Endothelial cell of umbilical vein (primary cell): ENCODE measurements around the gene UBE2U. TPM values are rescaled to one million over a fixed set of nuclear protein-coding genes. Genes with fewer than 3 reads are reported as not detected.

Experiments used
- BruUV-seq: library from RNA; stranded (reverse); fragments of 400-500 nt; replicated peaks from 2 replicates; lab custom pipeline; 2021; lab: Mats Ljungman, UMichigan
- CTCF ChIA-PET: fragments of 300-600, 350-600 bp; sonication (Branson Sonifier 250); formaldehyde crosslinking; loops from one replicate; lab custom pipeline; 2021; ENCODE audit warnings: antibody characterized with exemption, inconsistent platforms; lab: Charles Lee
- POLR2A ChIA-PET: fragments of 300-600, 350-600 bp; sonication (Branson Sonifier 250); formaldehyde crosslinking; loops from one replicate; lab custom pipeline; 2021; ENCODE audit warnings: antibody characterized with exemption, inconsistent platforms; lab: Charles Lee
- DNase-seq: peaks from one replicate; pipeline ENCODE4 v3.0.0-alpha.2; 2011; ENCODE audit warnings: low read depth, low spot score
- FAIRE-seq: peaks from 2 replicates; lab custom pipeline; 2011; peaks lifted over from hg19 to GRCh38; lab: Jason Lieb, UNC
- H2AFZ ChIP-seq: 2 replicates; pipeline ENCODE4 v1.6.0; 2012; ENCODE audit warnings: low read depth, low read length, control low read depth, inconsistent platforms
- H3K27ac ChIP-seq: 2 replicates; pipeline ENCODE4 v1.5.1; 2011; ENCODE audit warnings: low read depth, mild to moderate bottlenecking, control low read depth, low read length, moderate library complexity; ENCODE audit not compliant: insufficient read depth
- H3K27me3 ChIP-seq, 2 experiments: 2 replicates each; pipeline versions ENCODE4 v1.6.0 to v1.6.1; 2011; ENCODE audit warnings: low read length in 2 of 2, mixed read lengths in 1 of 2; ENCODE audit not compliant: control insufficient read depth in 2 of 2, insufficient read depth in 2 of 2
- H3K36me3 ChIP-seq, 2 experiments: 2 replicates in 1 of 2; 3 replicates in 1 of 2; pipeline ENCODE4 v1.5.1; 2011; ENCODE audit warnings: low read length in 2 of 2, mild to moderate bottlenecking in 1 of 2, moderate library complexity in 1 of 2; ENCODE audit not compliant: control insufficient read depth in 2 of 2, insufficient read depth in 2 of 2; ENCODE audit errors: extremely low read depth in 1 of 2
- H3K4me1 ChIP-seq: 3 replicates; pipeline ENCODE4 v1.5.1; 2011; ENCODE audit warnings: mild to moderate bottlenecking, low read length; ENCODE audit not compliant: control insufficient read depth, insufficient read depth; ENCODE audit errors: extremely low read depth
- H3K4me2 ChIP-seq: 2 replicates; pipeline ENCODE4 v1.6.1; 2011; ENCODE audit warnings: low read length, control low read depth, mixed read lengths; ENCODE audit not compliant: insufficient read depth
- H3K4me3 ChIP-seq, 3 experiments: fragments of 200-600 bp in 1 of 3; sonication (generic), shearing (Covaris generic) in 1 of 3; replicated peaks in 1 of 3; 2 replicates each; pipeline ENCODE4 v1.5.1; 2011 to 2016; ENCODE audit warnings: control low read depth in 3 of 3, low read length in 3 of 3, mild to moderate bottlenecking in 2 of 3, inconsistent platforms in 1 of 3, low read depth in 1 of 3, moderate library complexity in 1 of 3; ENCODE audit not compliant: insufficient read depth in 1 of 3
- H3K79me2 ChIP-seq: 2 replicates; pipeline ENCODE4 v1.6.0; 2012; ENCODE audit warnings: low read length, inconsistent platforms; ENCODE audit not compliant: control insufficient read depth, insufficient read depth
- H3K9ac ChIP-seq: replicated peaks from 2 replicates; pipeline ENCODE3; 2011; ENCODE audit warnings: low read length, control low read depth; ENCODE audit not compliant: insufficient read depth; ENCODE audit errors: extremely low read depth
- H3K9me1 ChIP-seq: replicated peaks from 3 replicates; pipeline ENCODE4 v1.6.0; 2011; ENCODE audit warnings: mild to moderate bottlenecking, low read length; ENCODE audit not compliant: control insufficient read depth, insufficient read depth; ENCODE audit errors: extremely low read depth
- H3K9me3 ChIP-seq: replicated peaks from 2 replicates; pipeline ENCODE4 v1.5.1; 2012; ENCODE audit warnings: low read length, inconsistent platforms; ENCODE audit not compliant: control insufficient read depth, insufficient read depth
- H4K20me1 ChIP-seq: replicated peaks from 2 replicates; pipeline ENCODE3; 2011; ENCODE audit warnings: mild to moderate bottlenecking, low read length; ENCODE audit not compliant: control insufficient read depth, insufficient read depth; ENCODE audit errors: extremely low read depth
- CTCF ChIP-seq, 2 donors: IDR thresholded peaks; 1 replicate in 1 of 2; 2 replicates in 1 of 2; pipeline ENCODE4 v1.5.1; 2011; ENCODE audit warnings: low read length in 2 of 2, mild to moderate bottlenecking in 2 of 2, moderate library complexity in 2 of 2, control low read depth in 1 of 2, inconsistent platforms in 1 of 2, low read depth in 1 of 2; ENCODE audit not compliant: insufficient read depth in 1 of 2; ENCODE audit errors: extremely low read depth in 1 of 2
- MYC ChIP-seq: IDR thresholded peaks from one replicate; pipeline ENCODE4 v1.6.1; 2011; ENCODE audit warnings: mild to moderate bottlenecking, low read depth, low read length
- POLR2A ChIP-seq: IDR thresholded peaks from 2 replicates; pipeline ENCODE4 v1.6.1; 2012; ENCODE audit warnings: low read depth, mild to moderate bottlenecking, control low read depth, low read length
- POLR2AphosphoS5 ChIP-seq: IDR thresholded peaks from 2 replicates; pipeline ENCODE4 v1.6.1; 2012; ENCODE audit warnings: low read depth, mild to moderate bottlenecking, control low read depth, low read length, moderate library complexity; ENCODE audit not compliant: insufficient read depth
- dilution Hi-C: fragments of 300-500 bp; cut with MboI; formaldehyde crosslinking; loops from one replicate; pipeline ENCODE4 v1.15.0; 2019; ENCODE audit warnings: low sequenced_read_pairs; ENCODE audit not compliant: extremely low pct_ligation_motif_present
- intact Hi-C: fragments of 100-400 bp; cut with micrococcal nuclease; formaldehyde crosslinking; loops from one replicate; pipeline ENCODE4 v1.10.0; 2022
- polyA plus RNA-seq, 4 experiments: library from polyadenylated mRNA; depleted of rRNA in 3 of 4; stranded (reverse) in 3 of 4; unstranded in 1 of 4; fragments of >200 nt; gene quantifications; 2 replicates each; pipeline versions ENCODE4 v1.2.1 to v1.2.3, GENCODE V29; 2011 to 2012; ENCODE audit warnings: missing spikeins in 1 of 4
- total RNA-seq: library from RNA; stranded (reverse); gene quantifications from 2 replicates; pipeline ENCODE4 v1.2.3, GENCODE V29; 2021
- TF ChIP-seq, protein P1 (sequence below): IDR thresholded peaks from 2 replicates; pipeline ENCODE4 v1.6.1; 2011; ENCODE audit not compliant: insufficient read depth, insufficient read length

Gene UBE2U
- total and polyA plus RNA-seq, 2 donors (not counting 3 experiments of a cell fraction or from before 2014, with no cell fraction given): not detected

GRCh38 chr1:64162804-64163203 is 40.6 kb upstream of the UBE2U start:
- Histone ChIP-seq H3K4me3 (no peak overlapping the region), H3K9me1 (no peaks in the 10 kb centered on the region), H3K79me2 (no peaks in the 10 kb centered on the region), H3K9ac (no peak overlapping the region), H3K27ac (no peak overlapping the region), H3K9me3 (no peaks in the 10 kb centered on the region), H3K36me3 (no peaks in the 10 kb centered on the region), H4K20me1 (no peaks in the 10 kb centered on the region), H3K4me2 (no peak overlapping the region), H3K4me1 (no peaks in the 10 kb centered on the region), H2AFZ (no peak overlapping the region), H3K27me3 (no peaks in the 10 kb centered on the region)
- TF ChIP-seq CTCF (IDR thresholded peaks at IDR 0.05; ENCODE audit: extremely low read depth in 1 of 2, insufficient read depth in 1 of 2, low read depth in 1 of 2, low read length in 2 of 2): no peak
- TF ChIP-seq POLR2AphosphoS5: no peak
- dilution Hi-C loops (no loop called here), intact Hi-C loops (no loop called here)
- ChIA-PET POLR2A (no interaction called here), CTCF (interaction anchor here (1.1 to 2.7 kb wide), 8 partner anchors 26 to 546 kb away, joined by 4 to 38 read pairs (median 8); partner anchors contain the start of gene ROR1)
- FAIRE-seq: no peak
- DNase-seq: no peak
- BruUV-seq: no TSS peak

DNA sequence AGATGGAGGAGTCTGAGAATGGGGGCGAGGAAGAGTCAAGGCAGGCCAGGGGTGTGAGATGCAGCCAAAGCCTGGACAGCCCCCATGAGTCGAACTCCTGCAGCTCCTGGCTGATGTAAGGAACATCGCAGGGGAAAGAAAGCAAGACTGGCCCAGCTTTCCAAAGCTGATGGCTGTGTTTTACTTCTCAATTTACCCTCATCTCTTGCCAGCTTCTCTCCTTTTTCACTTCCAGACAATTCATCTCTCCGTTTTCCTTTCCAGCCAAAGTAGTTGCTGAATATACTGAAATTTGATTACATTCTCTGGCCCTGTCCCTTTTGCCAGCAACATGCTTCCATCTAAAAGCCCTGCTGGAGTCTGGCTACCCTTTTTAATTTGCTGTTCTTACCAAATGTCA is 40.0 kb upstream of the UBE2U start:
- intact Hi-C loops: no loop called here
- no TSS peak for BruUV-seq

More for the DNA sequence above, 40.0 kb upstream of the UBE2U start:
- H3K79me2 ChIP-seq: no peaks in the 10 kb centered on the region
- no peaks in the 10 kb centered on the region for H3K9me1 ChIP-seq
- no peaks in the 10 kb centered on the region for H3K36me3 ChIP-seq
- H3K27ac ChIP-seq: no peak overlapping the region
- TF ChIP-seq MYC (no peak), POLR2AphosphoS5 (no peak), POLR2A (no peak)
- TF ChIP-seq, protein P1, sequence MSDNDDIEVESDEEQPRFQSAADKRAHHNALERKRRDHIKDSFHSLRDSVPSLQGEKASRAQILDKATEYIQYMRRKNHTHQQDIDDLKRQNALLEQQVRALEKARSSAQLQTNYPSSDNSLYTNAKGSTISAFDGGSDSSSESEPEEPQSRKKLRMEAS: no peak
- H2AFZ ChIP-seq: no peak overlapping the region
- DNase-seq (no peak), FAIRE-seq (no peak)
- no peaks in the 10 kb centered on the region for H3K9me3 ChIP-seq
- no peaks in the 10 kb centered on the region for H3K27me3 ChIP-seq
- H3K9ac ChIP-seq: no peak overlapping the region
- dilution Hi-C loops: no loop called here
- CTCF ChIA-PET: interaction anchor here (0.6 to 2.7 kb wide), 21 partner anchors 8 to 547 kb away, joined by 3 to 38 read pairs (median 4); partner anchors contain the start of gene ROR1
- POLR2A ChIA-PET: no interaction called here
- H4K20me1 ChIP-seq: no peaks in the 10 kb centered on the region
- no peaks in the 10 kb centered on the region for H3K4me1 ChIP-seq
- H3K4me2 ChIP-seq: no peak overlapping the region
- H3K4me3 ChIP-seq: no peak overlapping the region
